ENCODE measurements around the gene ADCK1.
"Not testable (repeated sequence)": the region's sequence is repeated elsewhere in the genome, so short reads cannot be mapped to it uniquely, and the experiment has no call there.

ADCK1 gene

GRCh38 chr14:77950371-77951063, 150.6 kb downstream of the ADCK1 start:
- Histone ChIP-seq H3K27me3 (no peaks in the 10 kb centered on the region), H3K27ac (no peak overlapping the region), H3K9me3 (no peaks in the 10 kb centered on the region), H3K36me3 (no peaks in the 10 kb centered on the region), H3K4me1 (ENCODE audit: control insufficient read depth in 1 of 2, insufficient read depth in 1 of 2, low read depth in 1 of 2, low read length in 1 of 2) (no peaks in the 10 kb centered on the region), H3K4me3 (ENCODE audit: low read depth in 1 of 2, low read length in 1 of 2) (no peak overlapping the region)
- no peak for TF ChIP-seq CTCF (IDR thresholded peaks at IDR 0.05)

GRCh38 chr14:77955816-77956484, 156.0 kb downstream of the ADCK1 start:
- H3K9me3 ChIP-seq, result no peaks in the 10 kb centered on the region
- no peak overlapping the region for H3K4me3 ChIP-seq (ENCODE audit: low read depth in 1 of 2, low read length in 1 of 2)
- no peak for TF ChIP-seq CTCF (IDR thresholded peaks at IDR 0.05)
- no peaks in the 10 kb centered on the region for H3K27me3 ChIP-seq
- H3K27ac ChIP-seq, result no peak overlapping the region
- no peaks in the 10 kb centered on the region for H3K36me3 ChIP-seq
- H3K4me1 ChIP-seq (ENCODE audit: control insufficient read depth in 1 of 2, insufficient read depth in 1 of 2, low read depth in 1 of 2, low read length in 1 of 2), result no peaks in the 10 kb centered on the region

GRCh38 chr14:77959686-77960085, 159.8 kb downstream of the ADCK1 start:
- H3K4me1 ChIP-seq (ENCODE audit: control insufficient read depth in 1 of 2, insufficient read depth in 1 of 2, low read depth in 1 of 2, low read length in 1 of 2); H3K27me3 ChIP-seq; H3K9me3 ChIP-seq; H3K4me3 ChIP-seq (ENCODE audit: low read depth in 1 of 2, low read length in 1 of 2); H3K27ac ChIP-seq; H3K36me3 ChIP-seq: not testable (repeated sequence)

- Histone ChIP-seq H3K9me3 (no peaks in the 10 kb centered on the region), H3K4me1 (ENCODE audit: control insufficient read depth in 1 of 2, insufficient read depth in 1 of 2, low read depth in 1 of 2, low read length in 1 of 2) (peaks cover 6% of the 10 kb centered on the region in 2 experiments), H3K4me3 (ENCODE audit: low read depth in 1 of 2, low read length in 1 of 2) (no peak overlapping the region), H3K27ac (no peak overlapping the region), H3K27me3 (no peaks in the 10 kb centered on the region), H3K36me3 (no peaks in the 10 kb centered on the region)
- no peak for TF ChIP-seq CTCF (IDR thresholded peaks at IDR 0.05)
Observed at GRCh38 chr14:77961847-77962580, 162.1 kb downstream of the ADCK1 start.

GRCh38 chr14:77962731-77963520, 163.0 kb downstream of the ADCK1 start:
- TF ChIP-seq CTCF (IDR thresholded peaks at IDR 0.05), result no peak
- Histone ChIP-seq H3K36me3 (no peaks in the 10 kb centered on the region), H3K4me1 (ENCODE audit: control insufficient read depth in 1 of 2, insufficient read depth in 1 of 2, low read depth in 1 of 2, low read length in 1 of 2) (peaks cover 6% of the 10 kb centered on the region in 2 experiments)

More at GRCh38 chr14:77962731-77963520, 163.0 kb downstream of the ADCK1 start:
- Histone ChIP-seq H3K27ac (no peak overlapping the region), H3K9me3 (no peaks in the 10 kb centered on the region), H3K27me3 (no peaks in the 10 kb centered on the region), H3K4me3 (ENCODE audit: low read depth in 1 of 2, low read length in 1 of 2) (no peak overlapping the region)
